Esophagus muscularis mucosa (tissue), 4 donors: ENCODE data around the gene LRP3. TPM values are rescaled to one million over a fixed set of nuclear protein-coding genes. Genes with fewer than 3 reads are reported as not detected.

Experiments
- DNase-seq: peaks from one replicate; pipeline ENCODE4 v3.0.0-alpha.2; 2017; ENCODE audit errors: extremely low spot score
- H3K27ac ChIP-seq, 4 donors: fragments of 200-600 bp; sonication (generic); replicated peaks in 1 of 4; 1 replicate in 3 of 4; 2 replicates in 1 of 4; pipeline ENCODE4 v1.5.1; 2016 to 2019; ENCODE audit warnings: mild to moderate bottlenecking in 1 of 4
- H3K27me3 ChIP-seq, 4 donors: fragments of 200-600 bp; sonication (generic); one replicate each; pipeline versions ENCODE4 v1.5.1 to v1.6.0; 2016 to 2019
- H3K36me3 ChIP-seq, 4 donors: fragments of 200-600 bp; sonication (generic); one replicate each; pipeline ENCODE4 v1.5.1; 2016 to 2019
- H3K4me1 ChIP-seq, 4 donors: fragments of 200-600 bp; sonication (generic); one replicate each; pipeline ENCODE4 v1.5.1; 2016 to 2019
- H3K4me3 ChIP-seq, 4 donors: fragments of 200-600 bp; sonication (generic); 1 replicate in 2 of 4; 2 replicates in 2 of 4; pipeline ENCODE4 v1.5.1; 2016 to 2019; ENCODE audit warnings: mild to moderate bottlenecking in 4 of 4, moderate library complexity in 1 of 4
- H3K9me3 ChIP-seq, 4 donors: fragments of 200-600 bp; sonication (generic); 1 replicate in 3 of 4; 2 replicates in 1 of 4; pipeline ENCODE4 v1.5.1; 2016 to 2019
- EP300 ChIP-seq: sonication (generic); formaldehyde crosslinking; IDR thresholded peaks from one replicate; pipeline ENCODE4 v1.6.1; 2017; ENCODE audit warnings: antibody characterized with exemption
- POLR2A ChIP-seq: fragments of 450-650 bp; IDR thresholded peaks from one replicate; pipeline ENCODE4 v1.6.1; 2017; ENCODE audit warnings: antibody characterized with exemption, moderate library complexity, mild to moderate bottlenecking, low read depth
- POLR2AphosphoS5 ChIP-seq, 2 donors: sonication (generic); formaldehyde crosslinking; IDR thresholded peaks; one replicate each; pipeline ENCODE4 v1.6.1; 2017; ENCODE audit warnings: antibody characterized with exemption in 2 of 2
- WGBS: methylation state at CpG from one replicate; pipeline ENCODE4 v1.1.5; 2018; 5-methylcytosine and 5-hydroxymethylcytosine counted together
- intact Hi-C: fragments of 100-400 bp; cut with DNase I; formaldehyde crosslinking; loops from one replicate; pipeline ENCODE4 v1.15.1; 2023
- total RNA-seq, 4 donors: library from RNA; depleted of rRNA; stranded (reverse); fragments of >200 nt; gene quantifications; one replicate each; pipeline versions ENCODE4 v1.1.0 to v1.2.1, GENCODE V29; 2016
- TF ChIP-seq, protein P1 (sequence below), 3 experiments: fragments of 200-600 bp in 2 of 3; fragments of 450-650 bp in 1 of 3; sonication (generic) in 2 of 3; IDR thresholded peaks; one replicate each; pipeline ENCODE4 v1.5.1; 2017 to 2019; ENCODE audit warnings: antibody characterized with exemption in 3 of 3, mild to moderate bottlenecking in 2 of 3, moderate library complexity in 1 of 3

LRP3 gene
- total RNA-seq, 4 donors from 2014 or later, result 34.5 to 76.7 (median 62.6) TPM

DNA sequence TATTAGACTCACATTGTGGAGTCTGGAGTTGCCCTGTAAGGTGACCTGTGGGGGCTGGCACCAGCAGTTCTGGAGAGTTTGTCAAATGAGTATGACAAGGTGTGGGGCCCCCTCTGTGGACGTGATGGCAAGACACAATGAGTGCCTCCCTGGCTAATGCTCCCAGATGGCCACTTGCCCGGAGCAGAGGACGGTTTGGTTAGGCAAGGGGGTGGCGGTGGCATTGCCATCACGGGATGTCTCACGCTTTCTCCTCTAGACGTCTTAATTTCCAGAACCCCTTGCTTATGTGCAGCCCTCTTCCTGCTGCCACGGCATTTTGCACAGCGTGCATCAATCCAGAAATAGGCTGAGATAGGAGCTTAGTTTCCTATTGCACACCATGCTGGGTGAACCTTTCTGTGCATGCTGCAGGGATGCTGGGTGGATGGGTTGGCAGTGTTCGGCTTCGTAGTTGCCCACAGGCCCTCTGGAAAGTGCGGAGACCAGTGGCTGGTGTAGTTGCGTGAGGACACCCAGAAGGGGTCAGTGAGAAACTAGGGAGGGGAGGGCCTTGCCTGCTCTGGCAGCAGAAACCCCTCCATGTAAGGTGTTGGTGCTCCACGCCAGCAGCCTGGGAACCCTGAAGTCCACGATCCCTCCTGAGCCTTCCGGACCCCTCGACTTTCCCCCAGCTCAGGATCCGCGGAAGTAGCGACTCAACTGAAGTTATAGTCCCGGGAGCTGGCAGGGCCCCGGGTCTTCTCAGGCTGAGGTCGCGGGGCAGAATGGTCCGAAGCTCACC is 18.1 kb upstream of the LRP3 start:
- TF ChIP-seq POLR2AphosphoS5 (IDR thresholded peaks at IDR 0.05) (no peak), EP300 (no peak), POLR2A (no peak)
- TF ChIP-seq, protein P1, sequence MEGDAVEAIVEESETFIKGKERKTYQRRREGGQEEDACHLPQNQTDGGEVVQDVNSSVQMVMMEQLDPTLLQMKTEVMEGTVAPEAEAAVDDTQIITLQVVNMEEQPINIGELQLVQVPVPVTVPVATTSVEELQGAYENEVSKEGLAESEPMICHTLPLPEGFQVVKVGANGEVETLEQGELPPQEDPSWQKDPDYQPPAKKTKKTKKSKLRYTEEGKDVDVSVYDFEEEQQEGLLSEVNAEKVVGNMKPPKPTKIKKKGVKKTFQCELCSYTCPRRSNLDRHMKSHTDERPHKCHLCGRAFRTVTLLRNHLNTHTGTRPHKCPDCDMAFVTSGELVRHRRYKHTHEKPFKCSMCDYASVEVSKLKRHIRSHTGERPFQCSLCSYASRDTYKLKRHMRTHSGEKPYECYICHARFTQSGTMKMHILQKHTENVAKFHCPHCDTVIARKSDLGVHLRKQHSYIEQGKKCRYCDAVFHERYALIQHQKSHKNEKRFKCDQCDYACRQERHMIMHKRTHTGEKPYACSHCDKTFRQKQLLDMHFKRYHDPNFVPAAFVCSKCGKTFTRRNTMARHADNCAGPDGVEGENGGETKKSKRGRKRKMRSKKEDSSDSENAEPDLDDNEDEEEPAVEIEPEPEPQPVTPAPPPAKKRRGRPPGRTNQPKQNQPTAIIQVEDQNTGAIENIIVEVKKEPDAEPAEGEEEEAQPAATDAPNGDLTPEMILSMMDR (IDR thresholded peaks at IDR 0.05), result no peak
- Histone ChIP-seq H3K36me3 (no peaks in the 10 kb centered on the region), H3K4me1 (peaks cover 24 to 46% (median 32%) of the 10 kb centered on the region in 4 donors), H3K27me3 (no peaks in the 10 kb centered on the region), H3K9me3 (no peaks in the 10 kb centered on the region), H3K27ac (peak overlapping the region; percentile 88 to 96 (median 92)), H3K4me3 (peak overlapping the region; percentile 70 to 96 (median 82))
- intact Hi-C loops, result loop anchor here (5.0 kb wide), 2 partner anchors 126 to 196 kb away; partner anchors contain the start of genes CEBPA and CEBPG
- 15% methylated on average over 12 of the region's 25 CpGs for WGBS
- no peak for DNase-seq

DNA sequence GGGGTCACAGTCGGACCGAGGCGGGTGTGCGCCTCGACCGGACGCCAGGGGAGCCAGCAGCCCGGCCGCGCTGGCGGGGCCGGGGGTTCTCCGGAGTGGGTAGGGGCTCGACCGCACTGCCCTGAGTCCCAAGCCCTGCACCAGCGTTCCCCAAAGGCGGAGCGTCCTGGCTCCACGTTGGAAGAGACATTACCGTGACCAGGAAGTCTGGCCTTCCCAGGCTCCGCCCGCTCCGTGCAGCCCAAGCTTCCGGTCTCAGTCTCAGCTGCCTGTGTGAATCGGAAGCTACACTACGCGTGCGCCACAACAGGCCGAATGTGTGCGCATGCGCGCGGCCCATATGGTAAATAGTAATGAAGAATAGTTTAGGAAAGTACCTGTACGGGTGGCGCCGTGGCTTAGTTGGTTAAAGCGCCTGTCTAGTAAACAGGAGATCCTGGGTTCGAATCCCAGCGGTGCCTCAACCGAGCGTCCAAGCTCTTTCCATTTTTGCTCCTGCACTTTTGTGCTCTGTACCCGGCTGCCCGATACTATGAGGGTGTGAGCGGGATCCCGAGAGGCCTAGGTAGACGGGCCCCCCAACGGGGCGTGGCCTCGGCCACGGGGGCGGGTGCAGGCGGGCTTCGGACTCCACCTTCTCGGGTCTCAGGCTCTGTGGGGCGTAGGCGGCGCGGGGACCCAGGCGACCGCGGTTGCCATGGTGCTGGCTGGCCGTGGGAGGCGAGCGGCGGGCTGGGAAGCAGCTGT is 17.3 kb upstream of the LRP3 start:
- intact Hi-C loops, result loop anchor here (5.0 kb wide), 2 partner anchors 125 to 195 kb away; partner anchors contain the start of genes CEBPA and CEBPG
- TF ChIP-seq POLR2A (peak; percentile 29), EP300 (no peak), POLR2AphosphoS5 (IDR thresholded peaks at IDR 0.05) (peak; percentile 94 to 97)
- TF ChIP-seq, protein P1 (IDR thresholded peaks at IDR 0.05), result peak in 2 of 3 experiments; percentile 4 to 44
- Histone ChIP-seq H3K27me3 (no peaks in the 10 kb centered on the region), H3K27ac (peak overlapping the region; percentile 88 to 96 (median 92)), H3K4me3 (peak overlapping the region; percentile 70 to 96 (median 82)), H3K9me3 (no peaks in the 10 kb centered on the region), H3K36me3 (no peaks in the 10 kb centered on the region), H3K4me1 (peaks cover 24 to 46% (median 32%) of the 10 kb centered on the region in 4 donors)
- peak; percentile 100 for DNase-seq
- WGBS, result 0% methylated on average over 16 of the region's 65 CpGs

DNA sequence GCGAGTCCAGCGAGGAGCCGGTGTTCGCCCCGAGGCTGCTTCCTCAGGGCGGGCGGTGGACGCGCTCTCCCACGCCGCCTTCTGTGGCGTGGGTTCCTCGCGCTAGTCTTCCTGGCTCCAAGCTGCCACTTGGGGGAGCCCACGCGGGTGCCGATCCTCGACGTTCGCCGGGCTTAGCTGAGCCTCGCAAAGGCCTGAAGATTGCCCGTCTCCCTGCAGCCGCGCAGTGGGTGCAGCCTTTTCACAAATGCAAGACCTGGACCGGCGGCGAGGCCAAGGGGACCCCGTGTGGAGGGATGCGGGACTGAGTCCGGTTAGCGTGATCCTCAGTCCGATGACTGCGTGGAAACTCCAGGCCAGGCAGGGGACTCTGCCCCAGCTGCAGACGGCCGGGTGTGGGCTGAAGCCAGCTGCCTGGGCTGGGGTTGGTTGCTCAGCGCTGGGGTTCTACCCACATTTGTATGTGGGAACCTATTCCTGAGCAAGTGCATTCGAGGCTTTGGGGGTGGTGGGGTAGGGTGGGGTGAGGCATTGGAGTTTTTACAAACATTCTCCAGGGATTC is 16.6 kb upstream of the LRP3 start:
- peaks cover 24 to 46% (median 32%) of the 10 kb centered on the region in 4 donors for H3K4me1 ChIP-seq
- H3K36me3 ChIP-seq, result no peaks in the 10 kb centered on the region
- intact Hi-C loops, result loop anchor here (5.0 kb wide), 2 partner anchors 125 to 195 kb away; partner anchors contain the start of genes CEBPA and CEBPG
- WGBS, result no CpG with 5 or more reads among the region's 38 CpGs
- no peaks in the 10 kb centered on the region for H3K9me3 ChIP-seq
- TF ChIP-seq, protein P1 (IDR thresholded peaks at IDR 0.05), result peak in 2 of 3 experiments; percentile 46 to 55
- TF ChIP-seq POLR2AphosphoS5 (IDR thresholded peaks at IDR 0.05), result no peak
- TF ChIP-seq POLR2A, result no peak
- peak overlapping the region; percentile 88 to 96 (median 92) for H3K27ac ChIP-seq
- H3K4me3 ChIP-seq, result peak overlapping the region; percentile 70 to 96 (median 82)
- no peak for DNase-seq
- no peaks in the 10 kb centered on the region for H3K27me3 ChIP-seq

DNA sequence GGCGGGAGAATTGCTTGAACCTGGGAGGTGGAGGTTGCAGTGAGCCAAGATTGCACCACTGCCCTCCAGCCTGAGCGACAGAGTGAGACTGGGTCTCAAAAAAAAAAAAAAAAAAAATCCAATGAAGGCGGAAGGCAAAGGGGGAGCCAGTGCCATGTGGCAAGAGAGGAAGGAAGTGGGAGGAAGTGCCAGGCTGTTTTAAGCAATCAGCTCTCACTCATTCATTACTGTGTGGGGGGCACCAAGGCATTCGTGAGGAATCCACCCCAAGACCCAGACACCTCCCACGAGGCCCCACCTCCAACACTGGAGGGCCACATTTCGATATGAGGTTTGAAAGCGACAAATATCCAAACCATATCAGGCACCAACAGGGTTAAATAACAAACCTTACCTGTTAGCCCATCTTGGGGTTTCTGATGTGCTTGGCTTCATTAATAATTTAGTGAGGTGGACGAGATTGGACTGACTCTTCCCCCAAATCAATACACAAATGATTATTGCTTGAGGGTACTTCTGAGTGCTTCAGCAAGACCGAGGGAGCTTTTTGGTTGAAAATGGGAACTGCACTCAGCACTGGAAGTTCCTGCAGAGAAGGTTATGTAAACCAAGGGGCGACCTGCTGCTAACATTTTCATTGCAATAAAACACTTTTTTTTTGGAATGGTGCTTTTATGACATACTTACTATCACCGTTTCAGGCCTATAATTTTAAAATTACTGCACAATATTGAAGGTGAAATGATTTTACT is 7.5 kb upstream of the LRP3 start:
- Histone ChIP-seq H3K36me3 (no peaks in the 10 kb centered on the region), H3K27me3 (no peaks in the 10 kb centered on the region), H3K4me1 (peaks cover 0 to 10% (median 8%) of the 10 kb centered on the region in 4 donors), H3K4me3 (no peak overlapping the region), H3K9me3 (no peaks in the 10 kb centered on the region), H3K27ac (no peak overlapping the region)
- WGBS, result 56% methylated on average over 11 of the region's 11 CpGs
- DNase-seq, result no peak
- TF ChIP-seq, protein P1 (IDR thresholded peaks at IDR 0.05), result no peak
- TF ChIP-seq POLR2A (no peak), EP300 (no peak), POLR2AphosphoS5 (IDR thresholded peaks at IDR 0.05) (no peak)
- intact Hi-C loops, result no loop called here
